LNCAP (cell line): Measurements from ENCODE around the gene ULK3.

Source experiments
- CTCF ChIP-seq: fragments of 450-650 bp; IDR thresholded peaks from 2 replicates; pipeline ENCODE4 v1.5.1; 2017; ENCODE audit warnings: mild to moderate bottlenecking

The ULK3 gene

GRCh38 chr15:74815961-74816360, 27.0 kb downstream of the ULK3 start:
- no peak for TF ChIP-seq CTCF

- TF ChIP-seq CTCF, result no peak
Measured at GRCh38 chr15:74815121-74815934, 27.6 kb downstream of the ULK3 start.

GRCh38 chr15:74812533-74812932, 30.4 kb downstream of the ULK3 start, which contains the start of gene LMAN1L:
Gene LMAN1L (plus strand): TSS chr15:74812835. CDS start chr15:74812855, 20 bp downstream.
- no peak for TF ChIP-seq CTCF

GRCh38 chr15:74809956-74810355, 33.0 kb downstream of the ULK3 start:
- TF ChIP-seq CTCF, result no peak

GRCh38 chr15:74809242-74809641, 33.7 kb downstream of the ULK3 start:
- no peak for TF ChIP-seq CTCF

GRCh38 chr15:74808840-74809229, 34.1 kb downstream of the ULK3 start:
- no peak for TF ChIP-seq CTCF

GRCh38 chr15:74808078-74808839, 34.7 kb downstream of the ULK3 start:
- TF ChIP-seq CTCF, result no peak
